Panc1 (cell line): ENCODE results near the gene EPHA6.

Experiments
- POLR2AphosphoS5 ChIP-seq: IDR thresholded peaks from 2 replicates; pipeline ENCODE4 v1.6.1; 2012; ENCODE audit warnings: mild to moderate bottlenecking, low read depth, low read length, moderate library complexity
- TCF7L2 ChIP-seq: IDR thresholded peaks from 2 replicates; pipeline ENCODE4 v1.6.1; 2011; ENCODE audit warnings: mild to moderate bottlenecking, low read depth, low read length, inconsistent platforms
- TF ChIP-seq, protein P1 (sequence below): fragments of 450-650 bp; IDR thresholded peaks from 2 replicates; pipeline ENCODE4 v1.5.1; 2017; ENCODE audit warnings: mild to moderate bottlenecking
- TF ChIP-seq, protein P2 (sequence below), 2 experiments: IDR thresholded peaks; 2 replicates each; pipeline ENCODE4 v1.6.1; 2011 to 2012; ENCODE audit warnings: low read depth in 2 of 2, control low read depth in 1 of 2, low read length in 1 of 2, mild to moderate bottlenecking in 1 of 2, moderate library complexity in 1 of 2; ENCODE audit not compliant: insufficient read depth in 1 of 2

DNA sequence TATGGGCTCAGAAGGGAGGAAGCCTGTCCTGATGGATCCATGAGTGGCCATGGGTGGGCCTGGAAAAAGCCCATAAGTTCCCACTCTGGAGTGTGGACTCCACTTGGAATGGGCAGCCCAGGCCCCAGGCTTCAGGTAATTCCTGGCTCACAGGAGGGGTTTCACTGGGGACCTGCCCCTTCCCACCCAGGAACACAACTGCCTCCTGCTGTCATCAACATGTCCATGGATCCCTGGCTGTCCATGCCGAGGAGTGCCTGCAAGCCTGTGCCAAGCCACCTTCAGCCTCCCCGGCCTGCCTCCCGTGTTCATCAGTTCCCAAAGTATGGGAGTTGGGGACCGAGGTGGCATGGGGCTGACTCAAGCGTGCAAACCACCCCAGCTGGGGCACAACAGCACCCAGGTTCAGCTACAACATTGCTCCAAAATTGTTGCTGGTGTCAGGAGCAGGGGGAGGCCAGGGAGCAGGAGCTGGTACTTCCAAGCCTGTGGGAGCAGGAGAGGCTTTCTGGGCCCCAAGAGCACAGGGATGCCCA is 479.3 kb downstream of the EPHA6 start:
- TF ChIP-seq, protein P1, sequence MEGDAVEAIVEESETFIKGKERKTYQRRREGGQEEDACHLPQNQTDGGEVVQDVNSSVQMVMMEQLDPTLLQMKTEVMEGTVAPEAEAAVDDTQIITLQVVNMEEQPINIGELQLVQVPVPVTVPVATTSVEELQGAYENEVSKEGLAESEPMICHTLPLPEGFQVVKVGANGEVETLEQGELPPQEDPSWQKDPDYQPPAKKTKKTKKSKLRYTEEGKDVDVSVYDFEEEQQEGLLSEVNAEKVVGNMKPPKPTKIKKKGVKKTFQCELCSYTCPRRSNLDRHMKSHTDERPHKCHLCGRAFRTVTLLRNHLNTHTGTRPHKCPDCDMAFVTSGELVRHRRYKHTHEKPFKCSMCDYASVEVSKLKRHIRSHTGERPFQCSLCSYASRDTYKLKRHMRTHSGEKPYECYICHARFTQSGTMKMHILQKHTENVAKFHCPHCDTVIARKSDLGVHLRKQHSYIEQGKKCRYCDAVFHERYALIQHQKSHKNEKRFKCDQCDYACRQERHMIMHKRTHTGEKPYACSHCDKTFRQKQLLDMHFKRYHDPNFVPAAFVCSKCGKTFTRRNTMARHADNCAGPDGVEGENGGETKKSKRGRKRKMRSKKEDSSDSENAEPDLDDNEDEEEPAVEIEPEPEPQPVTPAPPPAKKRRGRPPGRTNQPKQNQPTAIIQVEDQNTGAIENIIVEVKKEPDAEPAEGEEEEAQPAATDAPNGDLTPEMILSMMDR = no peak
- TF ChIP-seq POLR2AphosphoS5 (no peak), TCF7L2 (no peak)
- TF ChIP-seq, protein P2, sequence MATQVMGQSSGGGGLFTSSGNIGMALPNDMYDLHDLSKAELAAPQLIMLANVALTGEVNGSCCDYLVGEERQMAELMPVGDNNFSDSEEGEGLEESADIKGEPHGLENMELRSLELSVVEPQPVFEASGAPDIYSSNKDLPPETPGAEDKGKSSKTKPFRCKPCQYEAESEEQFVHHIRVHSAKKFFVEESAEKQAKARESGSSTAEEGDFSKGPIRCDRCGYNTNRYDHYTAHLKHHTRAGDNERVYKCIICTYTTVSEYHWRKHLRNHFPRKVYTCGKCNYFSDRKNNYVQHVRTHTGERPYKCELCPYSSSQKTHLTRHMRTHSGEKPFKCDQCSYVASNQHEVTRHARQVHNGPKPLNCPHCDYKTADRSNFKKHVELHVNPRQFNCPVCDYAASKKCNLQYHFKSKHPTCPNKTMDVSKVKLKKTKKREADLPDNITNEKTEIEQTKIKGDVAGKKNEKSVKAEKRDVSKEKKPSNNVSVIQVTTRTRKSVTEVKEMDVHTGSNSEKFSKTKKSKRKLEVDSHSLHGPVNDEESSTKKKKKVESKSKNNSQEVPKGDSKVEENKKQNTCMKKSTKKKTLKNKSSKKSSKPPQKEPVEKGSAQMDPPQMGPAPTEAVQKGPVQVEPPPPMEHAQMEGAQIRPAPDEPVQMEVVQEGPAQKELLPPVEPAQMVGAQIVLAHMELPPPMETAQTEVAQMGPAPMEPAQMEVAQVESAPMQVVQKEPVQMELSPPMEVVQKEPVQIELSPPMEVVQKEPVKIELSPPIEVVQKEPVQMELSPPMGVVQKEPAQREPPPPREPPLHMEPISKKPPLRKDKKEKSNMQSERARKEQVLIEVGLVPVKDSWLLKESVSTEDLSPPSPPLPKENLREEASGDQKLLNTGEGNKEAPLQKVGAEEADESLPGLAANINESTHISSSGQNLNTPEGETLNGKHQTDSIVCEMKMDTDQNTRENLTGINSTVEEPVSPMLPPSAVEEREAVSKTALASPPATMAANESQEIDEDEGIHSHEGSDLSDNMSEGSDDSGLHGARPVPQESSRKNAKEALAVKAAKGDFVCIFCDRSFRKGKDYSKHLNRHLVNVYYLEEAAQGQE (IDR thresholded peaks at IDR 0.05; ENCODE audit: insufficient read depth in 1 of 2, low read depth in 2 of 2, low read length in 1 of 2) = no peak
